ENCODE results near the gene CCDC167. TPM values are rescaled to one million over a fixed set of nuclear protein-coding genes. Genes with fewer than 3 reads are reported as not detected.
A peak's percentile ranks its signal among the peaks of the same experiment; 100 is the strongest.

CCDC167 gene
- total RNA-seq, 1 donor from 2014 or later, result 24.0 TPM

DNA sequence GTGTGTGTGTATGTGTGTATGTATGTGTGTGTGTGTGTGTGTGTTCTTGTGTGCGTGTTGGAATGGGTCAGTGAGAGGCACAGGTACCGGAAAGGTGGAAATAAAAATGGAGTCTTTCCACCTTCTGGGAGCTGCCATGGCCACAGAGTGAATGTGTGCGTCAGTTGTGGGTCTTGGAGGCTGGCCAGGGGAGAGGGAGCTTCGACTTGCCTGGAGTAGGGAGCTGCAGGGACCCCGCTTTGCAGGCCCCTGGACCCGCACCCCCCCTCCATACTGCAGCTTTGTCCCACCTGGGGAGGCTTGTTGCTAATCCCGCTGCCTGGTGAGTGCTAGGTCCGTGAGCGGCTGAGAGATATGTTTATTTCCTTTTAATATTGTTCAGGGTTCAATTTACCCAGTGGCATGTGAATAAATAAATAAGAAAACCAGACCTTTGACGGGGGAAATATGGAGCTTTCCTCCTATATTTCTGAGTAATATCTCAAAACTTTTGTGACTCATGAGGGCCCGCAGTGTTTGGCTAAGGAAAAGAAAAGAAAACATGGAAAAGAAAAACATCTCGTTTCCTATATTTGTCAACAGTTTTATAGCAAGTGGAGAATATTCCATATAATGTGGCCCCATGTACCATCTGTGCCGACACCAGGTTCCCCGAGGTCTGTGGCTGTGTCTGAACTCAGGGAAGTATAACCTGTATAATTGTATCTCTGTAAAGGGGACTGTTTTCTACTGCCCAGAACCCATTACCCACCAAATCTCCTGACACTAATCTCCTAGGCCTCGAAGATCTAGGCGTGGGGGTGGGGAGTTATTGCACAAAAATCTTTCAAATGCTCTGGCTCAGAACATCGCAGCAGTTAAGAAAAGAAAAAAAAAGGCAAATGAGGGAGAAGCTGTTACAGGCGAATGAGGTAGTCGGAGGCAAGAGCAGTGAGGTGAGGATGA, 24.6 kb upstream of the CCDC167 start:
- DNase-seq (ENCODE audit: low read depth), result peak; percentile 42

DNA sequence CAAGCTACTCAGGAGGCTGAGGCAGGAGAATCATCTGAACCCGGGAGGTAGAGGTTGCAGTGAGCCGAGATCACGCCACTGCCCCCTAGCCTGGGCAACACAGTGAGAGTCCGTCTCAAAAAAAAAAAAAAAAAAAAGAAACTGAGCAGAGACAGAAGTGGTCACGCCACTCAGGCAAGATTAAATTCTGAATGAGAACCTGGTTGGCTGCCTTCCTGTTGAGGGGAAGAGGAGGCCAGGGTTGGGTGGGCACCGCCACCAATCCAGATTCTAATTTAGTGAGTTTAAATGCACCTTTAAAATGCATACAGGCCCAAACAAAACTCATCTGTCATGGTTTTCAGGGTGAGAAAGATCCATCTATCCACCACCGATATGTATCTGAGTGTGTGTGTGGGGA, 23.7 kb upstream of the CCDC167 start:
- no peak overlapping the region for H3K27ac ChIP-seq (ENCODE audit: low read depth, low read length)
- H3K27me3 ChIP-seq (ENCODE audit: insufficient read depth, low read length), result peaks cover 8% of the 10 kb centered on the region
- H2AFZ ChIP-seq (ENCODE audit: low read depth, low read length), result no peak overlapping the region
- H3K79me2 ChIP-seq (ENCODE audit: insufficient read depth, low read length), result no peaks in the 10 kb centered on the region
- peaks cover 43% of the 10 kb centered on the region for H3K27me3 Mint-ChIP-seq (ENCODE audit: low read depth, unreplicated experiment)
- no peak overlapping the region for H3K4me3 ChIP-seq (ENCODE audit: insufficient read depth, low read depth, low read length)
- H3K9me3 Mint-ChIP-seq (ENCODE audit: unreplicated experiment), result peaks cover 4% of the 10 kb centered on the region
- no peak for FAIRE-seq
- H3K27ac Mint-ChIP-seq (ENCODE audit: unreplicated experiment), result no peak overlapping the region
- no peaks in the 10 kb centered on the region for H3K36me3 ChIP-seq (ENCODE audit: insufficient read depth, low read length)
- H3K9me3 ChIP-seq (ENCODE audit: insufficient read depth, low read depth, low read length), result peaks cover 4% of the 10 kb centered on the region
- H3K4me3 Mint-ChIP-seq (ENCODE audit: unreplicated experiment), result no peak overlapping the region
- TF ChIP-seq EZH2 (IDR thresholded peaks at IDR 0.05; ENCODE audit: insufficient read depth, low read length), result no peak
- TF ChIP-seq, protein P1, sequence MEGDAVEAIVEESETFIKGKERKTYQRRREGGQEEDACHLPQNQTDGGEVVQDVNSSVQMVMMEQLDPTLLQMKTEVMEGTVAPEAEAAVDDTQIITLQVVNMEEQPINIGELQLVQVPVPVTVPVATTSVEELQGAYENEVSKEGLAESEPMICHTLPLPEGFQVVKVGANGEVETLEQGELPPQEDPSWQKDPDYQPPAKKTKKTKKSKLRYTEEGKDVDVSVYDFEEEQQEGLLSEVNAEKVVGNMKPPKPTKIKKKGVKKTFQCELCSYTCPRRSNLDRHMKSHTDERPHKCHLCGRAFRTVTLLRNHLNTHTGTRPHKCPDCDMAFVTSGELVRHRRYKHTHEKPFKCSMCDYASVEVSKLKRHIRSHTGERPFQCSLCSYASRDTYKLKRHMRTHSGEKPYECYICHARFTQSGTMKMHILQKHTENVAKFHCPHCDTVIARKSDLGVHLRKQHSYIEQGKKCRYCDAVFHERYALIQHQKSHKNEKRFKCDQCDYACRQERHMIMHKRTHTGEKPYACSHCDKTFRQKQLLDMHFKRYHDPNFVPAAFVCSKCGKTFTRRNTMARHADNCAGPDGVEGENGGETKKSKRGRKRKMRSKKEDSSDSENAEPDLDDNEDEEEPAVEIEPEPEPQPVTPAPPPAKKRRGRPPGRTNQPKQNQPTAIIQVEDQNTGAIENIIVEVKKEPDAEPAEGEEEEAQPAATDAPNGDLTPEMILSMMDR (IDR thresholded peaks at IDR 0.05; ENCODE audit: insufficient read depth, low read depth, low read length), result no peak
- no peak overlapping the region for H3K9ac ChIP-seq (ENCODE audit: low read length)
- peaks cover 5% of the 10 kb centered on the region for H4K20me1 ChIP-seq (ENCODE audit: insufficient read depth, low read length)
- peaks cover 13% of the 10 kb centered on the region for H3K4me1 Mint-ChIP-seq (ENCODE audit: low read depth, unreplicated experiment)
- no peak for DNase-seq (ENCODE audit: low read depth)
- peak overlapping the region; percentile 77 for H3K4me2 ChIP-seq (ENCODE audit: low read length)
- no peaks in the 10 kb centered on the region for H3K36me3 Mint-ChIP-seq (ENCODE audit: low read depth, unreplicated experiment)
- peaks cover 18% of the 10 kb centered on the region for H3K4me1 ChIP-seq (ENCODE audit: insufficient read depth, low read length)

More for the DNA sequence above, 24.6 kb upstream of the CCDC167 start:
- no peak overlapping the region for H3K27ac Mint-ChIP-seq (ENCODE audit: unreplicated experiment)
- H3K27ac ChIP-seq (ENCODE audit: low read depth, low read length), result no peak overlapping the region
- H3K4me3 ChIP-seq (ENCODE audit: insufficient read depth, low read depth, low read length), result peak overlapping the region; percentile 41
- no peaks in the 10 kb centered on the region for H3K9me3 Mint-ChIP-seq (ENCODE audit: unreplicated experiment)
- H3K4me1 ChIP-seq (ENCODE audit: insufficient read depth, low read length), result peaks cover 18% of the 10 kb centered on the region
- FAIRE-seq, result no peak
- peaks cover 3% of the 10 kb centered on the region for H3K9me3 ChIP-seq (ENCODE audit: insufficient read depth, low read depth, low read length)
- H3K4me3 Mint-ChIP-seq (ENCODE audit: unreplicated experiment), result no peak overlapping the region
- peak overlapping the region; percentile 13 for H3K9ac ChIP-seq (ENCODE audit: low read length)
- peaks cover 5% of the 10 kb centered on the region for H4K20me1 ChIP-seq (ENCODE audit: insufficient read depth, low read length)
- no peaks in the 10 kb centered on the region for H3K36me3 Mint-ChIP-seq (ENCODE audit: low read depth, unreplicated experiment)
- peaks cover 13% of the 10 kb centered on the region for H3K4me1 Mint-ChIP-seq (ENCODE audit: low read depth, unreplicated experiment)
- H2AFZ ChIP-seq (ENCODE audit: low read depth, low read length), result no peak overlapping the region
- no peaks in the 10 kb centered on the region for H3K36me3 ChIP-seq (ENCODE audit: insufficient read depth, low read length)
- TF ChIP-seq, protein P1 (IDR thresholded peaks at IDR 0.05; ENCODE audit: insufficient read depth, low read depth, low read length), result no peak
- TF ChIP-seq EZH2 (IDR thresholded peaks at IDR 0.05; ENCODE audit: insufficient read depth, low read length), result no peak
- H3K27me3 ChIP-seq (ENCODE audit: insufficient read depth, low read length), result peaks cover 8% of the 10 kb centered on the region
- H3K4me2 ChIP-seq (ENCODE audit: low read length), result peak overlapping the region; percentile 77
- peaks cover 43% of the 10 kb centered on the region for H3K27me3 Mint-ChIP-seq (ENCODE audit: low read depth, unreplicated experiment)
- no peaks in the 10 kb centered on the region for H3K79me2 ChIP-seq (ENCODE audit: insufficient read depth, low read length)

DNA sequence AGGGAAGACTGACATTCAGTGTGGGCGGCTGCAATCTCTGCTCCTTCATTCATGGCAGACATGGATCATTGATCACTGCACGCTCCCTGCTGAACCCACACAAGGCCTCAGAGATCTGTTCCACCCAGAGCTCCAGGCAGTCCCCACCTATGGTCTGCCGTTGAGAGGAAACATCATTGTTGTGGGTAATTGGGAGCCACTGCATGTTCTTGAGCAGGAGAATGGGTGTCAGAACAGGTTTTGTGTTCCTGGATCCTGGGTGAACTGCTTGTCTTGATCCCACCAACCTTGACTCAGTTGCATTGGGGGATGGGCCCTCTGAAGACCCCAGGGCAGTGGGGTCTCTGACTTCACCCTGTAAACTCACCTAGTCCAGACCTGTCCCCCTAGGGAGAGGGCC, 23.1 kb upstream of the CCDC167 start:
- Mint-ChIP-seq H3K9me3 (ENCODE audit: unreplicated experiment) (peaks cover 4% of the 10 kb centered on the region), H3K27me3 (ENCODE audit: low read depth, unreplicated experiment) (peaks cover 42% of the 10 kb centered on the region), H3K36me3 (ENCODE audit: low read depth, unreplicated experiment) (no peaks in the 10 kb centered on the region), H3K4me1 (ENCODE audit: low read depth, unreplicated experiment) (peaks cover 13% of the 10 kb centered on the region), H3K4me3 (ENCODE audit: unreplicated experiment) (no peak overlapping the region), H3K27ac (ENCODE audit: unreplicated experiment) (no peak overlapping the region)
- TF ChIP-seq, protein P1 (IDR thresholded peaks at IDR 0.05; ENCODE audit: insufficient read depth, low read depth, low read length), result no peak
- no peak for TF ChIP-seq EZH2 (IDR thresholded peaks at IDR 0.05; ENCODE audit: insufficient read depth, low read length)
- FAIRE-seq (no peak), DNase-seq (ENCODE audit: low read depth) (no peak)
- Histone ChIP-seq H3K27ac (ENCODE audit: low read depth, low read length) (no peak overlapping the region), H3K4me2 (ENCODE audit: low read length) (no peak overlapping the region), H3K9ac (ENCODE audit: low read length) (no peak overlapping the region), H3K36me3 (ENCODE audit: insufficient read depth, low read length) (no peaks in the 10 kb centered on the region), H3K9me3 (ENCODE audit: insufficient read depth, low read depth, low read length) (peaks cover 4% of the 10 kb centered on the region), H3K27me3 (ENCODE audit: insufficient read depth, low read length) (peaks cover 8% of the 10 kb centered on the region), H3K4me3 (ENCODE audit: insufficient read depth, low read depth, low read length) (no peak overlapping the region), H4K20me1 (ENCODE audit: insufficient read depth, low read length) (peaks cover 5% of the 10 kb centered on the region), H3K79me2 (ENCODE audit: insufficient read depth, low read length) (no peaks in the 10 kb centered on the region), H3K4me1 (ENCODE audit: insufficient read depth, low read length) (peaks cover 18% of the 10 kb centered on the region), H2AFZ (ENCODE audit: low read depth, low read length) (no peak overlapping the region)
